GM18868 (cell line): Measurements from ENCODE around the gene HMG20B.

Experiments used
- ATAC-seq: cut with Tn5 transposase; IDR thresholded peaks from one replicate; pipeline ENCODE4 v1.9.1; 2021; ENCODE audit warnings: mild to moderate bottlenecking, moderate library complexity; ENCODE audit not compliant: unreplicated experiment

HMG20B gene

GRCh38 chr19:3618144-3618810, 45.5 kb downstream of the HMG20B start:
- ATAC-seq: no peak

GRCh38 chr19:3618811-3619630, 46.3 kb downstream of the HMG20B start:
- ATAC-seq: no peak

- no peak for ATAC-seq
Measured at GRCh38 chr19:3619631-3620012, 46.9 kb downstream of the HMG20B start.

- ATAC-seq: no peak
Measured at GRCh38 chr19:3620145-3620816, 47.5 kb downstream of the HMG20B start.

GRCh38 chr19:3620817-3621547, 48.2 kb downstream of the HMG20B start:
- no peak for ATAC-seq

- no peak for ATAC-seq
Measured at GRCh38 chr19:3621689-3622088, 48.9 kb downstream of the HMG20B start.

- no peak for ATAC-seq
Measured at GRCh38 chr19:3622224-3622623, 49.5 kb downstream of the HMG20B start.

- ATAC-seq: no peak
Measured at GRCh38 chr19:3623716-3624115, 51.0 kb downstream of the HMG20B start.

- no peak for ATAC-seq
Measured at GRCh38 chr19:3625996-3626472, 53.3 kb downstream of the HMG20B start.

GRCh38 chr19:3626473-3627350, 54.0 kb downstream of the HMG20B start, which contains the start of gene CACTIN:
TSS of gene CACTIN (minus strand) at chr19:3626790. CDS start at chr19:3626762, 28 bp downstream.
- peak; percentile 92 for ATAC-seq

- no peak for ATAC-seq
Measured at GRCh38 chr19:3627351-3627723, 54.6 kb downstream of the HMG20B start.
